Measurements from ENCODE around the gene LPCAT3. TPM values are rescaled to one million over a fixed set of nuclear protein-coding genes. Genes with fewer than 3 reads are reported as not detected.

Gene LPCAT3
- total and polyA plus RNA-seq, 4 donors, result 45.4 to 78.6 (median 56.2) TPM

DNA sequence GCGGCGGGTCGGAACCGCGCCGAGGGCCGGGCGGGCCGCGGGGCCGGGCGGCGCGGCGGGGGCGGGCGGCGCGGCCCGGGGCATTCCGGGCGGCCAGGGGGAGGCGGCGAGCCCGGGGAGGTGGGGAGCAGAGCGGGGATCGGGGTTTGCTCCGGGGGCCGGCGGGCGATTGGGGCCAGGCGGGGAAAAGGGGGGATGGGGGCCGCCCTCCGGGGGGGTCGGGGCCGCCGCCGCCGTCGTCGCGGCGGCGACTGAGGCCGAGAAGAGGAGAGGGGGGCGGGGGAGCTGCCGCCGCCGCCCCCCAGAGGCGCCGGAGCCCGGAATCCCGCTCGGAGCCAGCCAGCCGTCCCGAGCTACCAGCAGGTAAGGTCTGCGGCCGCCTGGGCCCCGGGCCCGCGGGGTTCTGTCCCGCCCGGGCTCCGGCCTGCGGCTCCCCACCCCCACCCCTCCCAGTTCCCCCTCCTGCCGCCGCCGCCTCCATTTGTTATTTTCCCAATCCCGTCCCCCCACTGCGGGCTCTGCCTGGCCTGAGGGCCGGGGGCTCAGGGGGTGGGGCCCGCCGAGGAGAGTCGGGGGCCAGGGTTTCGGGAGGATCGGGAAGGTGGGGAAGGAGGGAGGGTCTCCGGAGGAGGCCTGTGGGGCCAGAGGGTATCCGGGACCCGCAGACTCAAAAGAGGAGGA, 90.1 kb downstream of the LPCAT3 start:
- DNase-seq, result peak in 1 of 3 donors; percentile 39
- H3K4me3 ChIP-seq, result peak overlapping the region; percentile 68
- peak overlapping the region; percentile 78 to 89 for H3K9ac ChIP-seq (ENCODE audit: insufficient read depth in 1 of 2, low read length in 2 of 2)
- H3K27me3 ChIP-seq (ENCODE audit: control insufficient read depth in 3 of 3, insufficient read depth in 3 of 3, low read length in 2 of 3), result no peaks in the 10 kb centered on the region
- no peak for ATAC-seq (ENCODE audit: insufficient read depth, low FRiP score)
- H3K4me1 ChIP-seq (ENCODE audit: control insufficient read depth in 5 of 5, insufficient read depth in 5 of 5, low read length in 5 of 5), result peaks cover 12 to 50% (median 28%) of the 10 kb centered on the region in 5 donors
- no peak for TF ChIP-seq CTCF (IDR thresholded peaks at IDR 0.05; ENCODE audit: control extremely low read depth, extremely low read depth)
- 1 to 2% methylated on average over 23 to 78 of the region's 79 CpGs for WGBS, 2 donors
- H3K27ac ChIP-seq (ENCODE audit: low read depth in 1 of 2, low read length in 1 of 2), result peak overlapping the region; percentile 84 to 89
- no peaks in the 10 kb centered on the region for H3K9me3 ChIP-seq (ENCODE audit: control insufficient read depth in 4 of 4, insufficient read depth in 3 of 4, low read length in 3 of 4)
- H3K36me3 ChIP-seq (ENCODE audit: control insufficient read depth in 4 of 4, insufficient read depth in 4 of 4, low read length in 4 of 4), result peaks cover 0 to 6% (median 0%) of the 10 kb centered on the region in 4 donors

- H3K9me3 ChIP-seq (ENCODE audit: control insufficient read depth in 4 of 4, insufficient read depth in 3 of 4, low read length in 3 of 4), result no peaks in the 10 kb centered on the region
- no peak for TF ChIP-seq CTCF (IDR thresholded peaks at IDR 0.05; ENCODE audit: control extremely low read depth, extremely low read depth)
- 1% methylated on average over 60 to 66 of the region's 66 CpGs for WGBS, 2 donors
- H3K9ac ChIP-seq (ENCODE audit: insufficient read depth in 1 of 2, low read length in 2 of 2), result peak within 1 kb of the TSS; percentile 78 to 89
- peaks cover 12 to 50% (median 28%) of the 10 kb centered on the region in 5 donors for H3K4me1 ChIP-seq (ENCODE audit: control insufficient read depth in 5 of 5, insufficient read depth in 5 of 5, low read length in 5 of 5)
- H3K36me3 ChIP-seq (ENCODE audit: control insufficient read depth in 4 of 4, insufficient read depth in 4 of 4, low read length in 4 of 4), result peaks cover 0 to 6% (median 0%) of the 10 kb centered on the region in 4 donors
- peak within 1 kb of the TSS; percentile 89 to 97 for H3K27ac ChIP-seq (ENCODE audit: low read depth in 1 of 2, low read length in 1 of 2)
- ATAC-seq (ENCODE audit: insufficient read depth, low FRiP score), result peak; percentile 12
- H3K4me3 ChIP-seq, result peak within 1 kb of the TSS; percentile 68
- DNase-seq, result peak; percentile 92 to 96 (median 95)
- no peaks in the 10 kb centered on the region for H3K27me3 ChIP-seq (ENCODE audit: control insufficient read depth in 3 of 3, insufficient read depth in 3 of 3, low read length in 2 of 3)
Observed at GRCh38 chr12:6927379-6928021, 90.8 kb downstream of the LPCAT3 start, which contains the start of gene ATN1. Gene ATN1 (plus strand): TSS chr12:6927959. CDS start chr12:6934002, 6,043 bp downstream.

Small RNA genes lying within 50 kb of the gene (small RNA-seq; reads per million reads assigned to genes)
- gene AC006512.1 (ENCODE audit: low replicate concordance) (not detected), gene MIR141 (ENCODE audit: low replicate concordance) (284 reads per million, percentile 99 among the genes with 10 or more reads in this experiment), gene MIR200C (ENCODE audit: low replicate concordance) (107 reads per million, percentile 98 among the genes with 10 or more reads in this experiment), gene RNU7-1 (ENCODE audit: low replicate concordance) (not detected), gene SCARNA12 (ENCODE audit: low replicate concordance) (0.37 reads per million, percentile 46 among the genes with 10 or more reads in this experiment)

Other genes starting within 250 kb of the LPCAT3 start
- 1 to 10 TPM in 1 of 2 donors, under 1 TPM in 1; 0.82 to 1.7 TPM for gene LAG3, start 246.0 kb downstream of the LPCAT3 start, total RNA-seq
- gene LAG3, start 246.0 kb downstream of the LPCAT3 start, polyA plus RNA-seq, result 1 to 10 TPM; 1.2 to 1.7 TPM
- gene CD4, start 228.9 kb downstream of the LPCAT3 start, total RNA-seq, result 10 to 100 TPM; 60.6 to 83.7 TPM
- 10 to 100 TPM; 20.6 to 45.5 TPM for gene CD4, start 228.9 kb downstream of the LPCAT3 start, polyA plus RNA-seq
- 10 to 100 TPM; 23.4 to 36.0 TPM for gene GPR162, start 196.7 kb downstream of the LPCAT3 start, total RNA-seq
- 10 to 100 TPM; 22.8 to 24.6 TPM for gene GPR162, start 196.7 kb downstream of the LPCAT3 start, polyA plus RNA-seq
- 10 to 100 TPM; 16.1 to 23.3 TPM for gene P3H3, start 190.1 kb downstream of the LPCAT3 start, total RNA-seq
- gene P3H3, start 190.1 kb downstream of the LPCAT3 start, polyA plus RNA-seq, result 10 to 100 TPM in 1 of 2 donors, 1 to 10 TPM in 1; 9.3 to 12.2 TPM
- gene GNB3, start 177.6 kb downstream of the LPCAT3 start, total RNA-seq, result 1 to 10 TPM; 1.3 to 3.3 TPM
- gene GNB3, start 177.6 kb downstream of the LPCAT3 start, polyA plus RNA-seq, result 1 to 10 TPM; 1.2 to 2.0 TPM
- 1 to 10 TPM; 1.3 to 3.5 TPM for gene CDCA3, start 167.2 kb downstream of the LPCAT3 start, total RNA-seq
- 1 to 10 TPM; 2.2 to 4.1 TPM for gene CDCA3, start 167.2 kb downstream of the LPCAT3 start, polyA plus RNA-seq
- gene USP5, start 166.3 kb downstream of the LPCAT3 start, total RNA-seq, result 10 to 100 TPM; 35.3 to 92.1 TPM
- gene USP5, start 166.3 kb downstream of the LPCAT3 start, polyA plus RNA-seq, result 10 to 100 TPM; 24.8 to 38.1 TPM
- gene TPI1, start 150.9 kb downstream of the LPCAT3 start, total RNA-seq, result 100 to 1,000 TPM; 256 to 507 TPM
- gene TPI1, start 150.9 kb downstream of the LPCAT3 start, polyA plus RNA-seq, result 1,000 to 10,000 TPM in 1 of 2 donors, 100 to 1,000 TPM in 1; 362 to 1,097 TPM
- gene SPSB2, start 145.2 kb downstream of the LPCAT3 start, total RNA-seq, result 10 to 100 TPM; 25.3 to 37.5 TPM
- 10 to 100 TPM; 21.0 to 39.8 TPM for gene SPSB2, start 145.2 kb downstream of the LPCAT3 start, polyA plus RNA-seq
- 10 to 100 TPM; 48.7 to 61.0 TPM for gene LRRC23, start 113.7 kb downstream of the LPCAT3 start, total RNA-seq
- 10 to 100 TPM; 29.6 to 35.5 TPM for gene LRRC23, start 113.7 kb downstream of the LPCAT3 start, polyA plus RNA-seq
- gene ENO2, start 103.9 kb downstream of the LPCAT3 start, total RNA-seq, result 10 to 100 TPM; 14.4 to 41.9 TPM
- gene ENO2, start 103.9 kb downstream of the LPCAT3 start, polyA plus RNA-seq, result 10 to 100 TPM; 26.8 to 34.8 TPM
- gene ATN1, start 90.5 kb downstream of the LPCAT3 start, total RNA-seq, result 100 to 1,000 TPM in 1 of 2 donors, 10 to 100 TPM in 1; 72.1 to 113 TPM
- gene ATN1, start 90.5 kb downstream of the LPCAT3 start, polyA plus RNA-seq, result 10 to 100 TPM; 63.5 to 87.5 TPM
- gene RNU7-1, start 74.7 kb downstream of the LPCAT3 start, total RNA-seq, result not detected
- gene RNU7-1, start 74.7 kb downstream of the LPCAT3 start, polyA plus RNA-seq, result not detected
- 100 to 1,000 TPM in 1 of 2 donors, 10 to 100 TPM in 1; 92.9 to 196 TPM for gene C12orf57, start 74.5 kb downstream of the LPCAT3 start, total RNA-seq
- gene C12orf57, start 74.5 kb downstream of the LPCAT3 start, polyA plus RNA-seq, result 100 to 1,000 TPM; 370 to 437 TPM
- gene PTPN6, start 67.1 kb downstream of the LPCAT3 start, total RNA-seq, result 100 to 1,000 TPM in 1 of 2 donors, 10 to 100 TPM in 1; 38.2 to 140 TPM
- gene PTPN6, start 67.1 kb downstream of the LPCAT3 start, polyA plus RNA-seq, result 100 to 1,000 TPM; 201 to 222 TPM
- gene PHB2, start 47.8 kb downstream of the LPCAT3 start, total RNA-seq, result 100 to 1,000 TPM; 103 to 154 TPM
- gene PHB2, start 47.8 kb downstream of the LPCAT3 start, polyA plus RNA-seq, result 100 to 1,000 TPM; 129 to 149 TPM
- gene EMG1, start 47.6 kb downstream of the LPCAT3 start, total RNA-seq, result 10 to 100 TPM; 25.2 to 56.3 TPM
- gene EMG1, start 47.6 kb downstream of the LPCAT3 start, polyA plus RNA-seq, result 10 to 100 TPM; 38.6 to 42.0 TPM
- gene C1S, start 42.2 kb upstream of the LPCAT3 start, total RNA-seq, result 100 to 1,000 TPM; 253 to 291 TPM
- gene C1S, start 42.2 kb upstream of the LPCAT3 start, polyA plus RNA-seq, result 100 to 1,000 TPM; 148 to 252 TPM
- gene C1R, start 74.0 kb upstream of the LPCAT3 start, total RNA-seq, result 100 to 1,000 TPM; 268 to 525 TPM
- 100 to 1,000 TPM; 416 to 452 TPM for gene C1R, start 74.0 kb upstream of the LPCAT3 start, polyA plus RNA-seq
- 100 to 1,000 TPM; 108 to 116 TPM for gene C1RL, start 90.7 kb upstream of the LPCAT3 start, total RNA-seq
- 10 to 100 TPM; 60.5 to 65.4 TPM for gene C1RL, start 90.7 kb upstream of the LPCAT3 start, polyA plus RNA-seq
- 1 to 10 TPM; 1.9 to 2.7 TPM for gene RBP5, start 110.4 kb upstream of the LPCAT3 start, total RNA-seq
- gene RBP5, start 110.4 kb upstream of the LPCAT3 start, polyA plus RNA-seq, result 1 to 10 TPM; 2.0 to 3.3 TPM
- 10 to 100 TPM; 37.8 to 74.2 TPM for gene CLSTN3, start 111.9 kb upstream of the LPCAT3 start, total RNA-seq
- 10 to 100 TPM; 30.8 to 36.3 TPM for gene CLSTN3, start 111.9 kb upstream of the LPCAT3 start, polyA plus RNA-seq
- 10 to 100 TPM; 52.1 to 59.8 TPM for gene PEX5, start 171.2 kb upstream of the LPCAT3 start, total RNA-seq
- gene PEX5, start 171.2 kb upstream of the LPCAT3 start, polyA plus RNA-seq, result 10 to 100 TPM; 19.8 to 34.8 TPM